Measurements from ENCODE around the gene TIMP3. TPM values are rescaled to one million over a fixed set of nuclear protein-coding genes. Genes with fewer than 3 reads are reported as not detected.

The TIMP3 gene
- total RNA-seq, 2 donors from 2014 or later: 149 to 280 TPM

DNA sequence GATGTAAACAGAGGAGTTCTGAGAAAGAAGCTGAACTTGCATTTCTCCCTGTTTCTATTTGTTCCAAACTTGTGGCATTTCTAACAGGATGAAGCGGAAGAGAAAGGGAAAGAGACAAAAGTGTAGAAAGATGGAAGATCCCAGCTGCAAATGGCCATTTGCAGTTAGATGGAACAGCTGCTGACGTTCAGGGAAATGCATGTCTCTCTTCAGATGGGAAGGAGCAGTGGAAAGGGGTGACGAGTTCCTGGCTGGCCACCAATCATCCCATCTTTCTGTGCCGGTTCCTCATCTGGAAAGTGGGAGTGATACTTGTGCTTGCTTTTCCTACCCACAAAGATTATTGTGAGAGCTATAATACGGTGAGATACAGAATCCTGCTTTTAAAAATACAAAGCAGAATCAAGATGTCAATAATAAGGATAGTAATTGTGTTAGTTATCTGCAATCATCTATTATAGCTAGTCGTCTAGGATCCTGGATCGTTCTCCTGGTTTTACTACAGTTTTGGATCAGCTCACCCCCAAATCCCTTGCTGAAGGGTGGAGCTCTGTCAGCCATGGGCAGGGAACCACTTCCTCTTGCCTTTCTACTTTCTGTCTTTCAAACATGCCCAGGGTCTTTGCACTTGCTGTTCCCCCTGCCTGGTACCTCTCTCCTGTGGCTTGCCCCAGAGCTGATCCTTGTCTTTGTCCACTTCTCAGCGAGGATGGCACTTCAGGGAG is 1.2 kb upstream of the TIMP3 start:
- H3K27me3 ChIP-seq: peaks cover 0 to 12% of the 10 kb centered on the region in 2 donors
- intact Hi-C loops (cut with DNase I): loop anchor here (10.0 kb wide), 1 partner anchor 266 kb away; no protein-coding TSS in a partner anchor
- DNase-seq (no peak), ATAC-seq (no peak)
- WGBS, 2 donors: 54 to 59% methylated on average over 8 of the region's 8 CpGs
- H3K36me3 ChIP-seq (replicated peaks in 1 of 2; ENCODE audit: insufficient read depth in 1 of 2, low read depth in 2 of 2): no peaks in the 10 kb centered on the region
- H3K4me1 ChIP-seq: peaks cover 12% of the 10 kb centered on the region
- no peaks in the 10 kb centered on the region for H3K9me3 ChIP-seq
- TF ChIP-seq, protein P1, sequence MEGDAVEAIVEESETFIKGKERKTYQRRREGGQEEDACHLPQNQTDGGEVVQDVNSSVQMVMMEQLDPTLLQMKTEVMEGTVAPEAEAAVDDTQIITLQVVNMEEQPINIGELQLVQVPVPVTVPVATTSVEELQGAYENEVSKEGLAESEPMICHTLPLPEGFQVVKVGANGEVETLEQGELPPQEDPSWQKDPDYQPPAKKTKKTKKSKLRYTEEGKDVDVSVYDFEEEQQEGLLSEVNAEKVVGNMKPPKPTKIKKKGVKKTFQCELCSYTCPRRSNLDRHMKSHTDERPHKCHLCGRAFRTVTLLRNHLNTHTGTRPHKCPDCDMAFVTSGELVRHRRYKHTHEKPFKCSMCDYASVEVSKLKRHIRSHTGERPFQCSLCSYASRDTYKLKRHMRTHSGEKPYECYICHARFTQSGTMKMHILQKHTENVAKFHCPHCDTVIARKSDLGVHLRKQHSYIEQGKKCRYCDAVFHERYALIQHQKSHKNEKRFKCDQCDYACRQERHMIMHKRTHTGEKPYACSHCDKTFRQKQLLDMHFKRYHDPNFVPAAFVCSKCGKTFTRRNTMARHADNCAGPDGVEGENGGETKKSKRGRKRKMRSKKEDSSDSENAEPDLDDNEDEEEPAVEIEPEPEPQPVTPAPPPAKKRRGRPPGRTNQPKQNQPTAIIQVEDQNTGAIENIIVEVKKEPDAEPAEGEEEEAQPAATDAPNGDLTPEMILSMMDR (IDR thresholded peaks at IDR 0.05): no peak
- TF ChIP-seq POLR2A (IDR thresholded peaks at IDR 0.05): no peak
- H3K4me3 ChIP-seq: no peak overlapping the region
- peak overlapping the region in 2 of 4 donors; percentile 16 to 46 for H3K27ac ChIP-seq

DNA sequence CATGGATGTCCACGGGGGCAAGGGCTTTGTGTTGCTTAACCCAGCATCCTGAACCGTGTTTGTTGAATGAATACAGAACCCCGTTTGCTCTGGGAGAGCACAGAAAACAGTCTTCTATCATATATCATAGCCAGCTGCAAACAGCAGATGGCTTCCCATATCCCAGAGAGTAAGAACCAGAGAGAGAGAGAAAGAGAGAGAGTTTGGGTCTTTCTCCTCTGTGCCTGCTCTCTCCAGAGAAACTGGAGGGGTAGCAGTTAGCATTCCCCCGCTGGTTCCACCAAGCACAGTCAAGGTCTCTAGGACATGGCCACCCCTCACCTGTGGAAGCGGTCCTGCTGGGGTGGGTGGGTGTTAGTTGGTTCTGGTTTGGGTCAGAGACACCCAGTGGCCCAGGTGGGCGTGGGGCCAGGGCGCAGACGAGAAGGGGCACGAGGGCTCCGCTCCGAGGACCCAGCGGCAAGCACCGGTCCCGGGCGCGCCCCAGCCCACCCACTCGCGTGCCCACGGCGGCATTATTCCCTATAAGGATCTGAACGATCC is 440 bp upstream of the TIMP3 start:
- Histone ChIP-seq H3K27me3 (peaks cover 0 to 12% of the 10 kb centered on the region in 2 donors), H3K36me3 (replicated peaks in 1 of 2; ENCODE audit: insufficient read depth in 1 of 2, low read depth in 2 of 2) (no peaks in the 10 kb centered on the region), H3K4me1 (peaks cover 12% of the 10 kb centered on the region), H3K4me3 (no peak overlapping the region), H3K27ac (peak overlapping the region in 2 of 4 donors; percentile 16 to 46), H3K9me3 (no peaks in the 10 kb centered on the region)
- DNase-seq (no peak), ATAC-seq (peak; percentile 4)
- 11 to 35% methylated on average over 5 to 21 of the region's 21 CpGs for WGBS, 2 donors
- no peak for TF ChIP-seq POLR2A (IDR thresholded peaks at IDR 0.05)
- TF ChIP-seq, protein P1 (IDR thresholded peaks at IDR 0.05): no peak
- intact Hi-C loops (cut with DNase I): loop anchor here (10.0 kb wide), 1 partner anchor 266 kb away; no protein-coding TSS in a partner anchor

DNA sequence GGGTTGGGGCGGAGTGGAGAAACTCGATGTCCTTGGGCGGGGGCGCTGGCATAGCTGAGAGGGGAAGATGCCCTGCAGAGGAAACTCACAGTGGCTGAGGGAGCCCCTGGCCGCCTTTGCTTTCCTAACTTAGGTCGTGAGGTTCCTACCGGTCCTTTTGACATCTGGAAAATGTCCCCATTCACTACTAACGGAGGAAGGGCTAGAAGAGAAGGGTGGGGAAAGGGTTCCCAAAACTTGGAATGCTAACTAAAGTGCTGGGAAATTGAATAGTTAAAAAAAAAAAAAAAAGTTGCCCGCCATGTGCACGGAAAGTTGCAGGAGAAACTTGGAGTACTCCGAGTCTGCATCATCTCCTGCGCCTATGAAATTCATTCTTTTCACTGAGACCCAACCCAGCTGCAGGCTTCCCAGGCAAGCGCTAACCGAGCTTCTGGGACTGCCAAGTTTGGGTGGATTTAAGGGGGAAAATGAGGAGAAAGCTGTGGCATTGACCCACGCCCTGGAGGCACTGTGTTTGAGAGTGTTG is 796 bp downstream of the TIMP3 start:
- peaks cover 12% of the 10 kb centered on the region for H3K4me1 ChIP-seq
- H3K27ac ChIP-seq: peak overlapping the region in 3 of 4 donors; percentile 18 to 49 (median 45)
- no peaks in the 10 kb centered on the region for H3K9me3 ChIP-seq
- intact Hi-C loops (cut with DNase I): loop anchor here (10.0 kb wide), 1 partner anchor 268 kb away; no protein-coding TSS in a partner anchor
- no peak for ATAC-seq
- 6 to 7% methylated on average over 14 to 15 of the region's 15 CpGs for WGBS, 2 donors
- H3K4me3 ChIP-seq: no peak overlapping the region
- no peak for DNase-seq
- H3K27me3 ChIP-seq: peaks cover 0 to 12% of the 10 kb centered on the region in 2 donors
- no peak for TF ChIP-seq POLR2A (IDR thresholded peaks at IDR 0.05)
- H3K36me3 ChIP-seq (replicated peaks in 1 of 2; ENCODE audit: insufficient read depth in 1 of 2, low read depth in 2 of 2): no peaks in the 10 kb centered on the region

DNA sequence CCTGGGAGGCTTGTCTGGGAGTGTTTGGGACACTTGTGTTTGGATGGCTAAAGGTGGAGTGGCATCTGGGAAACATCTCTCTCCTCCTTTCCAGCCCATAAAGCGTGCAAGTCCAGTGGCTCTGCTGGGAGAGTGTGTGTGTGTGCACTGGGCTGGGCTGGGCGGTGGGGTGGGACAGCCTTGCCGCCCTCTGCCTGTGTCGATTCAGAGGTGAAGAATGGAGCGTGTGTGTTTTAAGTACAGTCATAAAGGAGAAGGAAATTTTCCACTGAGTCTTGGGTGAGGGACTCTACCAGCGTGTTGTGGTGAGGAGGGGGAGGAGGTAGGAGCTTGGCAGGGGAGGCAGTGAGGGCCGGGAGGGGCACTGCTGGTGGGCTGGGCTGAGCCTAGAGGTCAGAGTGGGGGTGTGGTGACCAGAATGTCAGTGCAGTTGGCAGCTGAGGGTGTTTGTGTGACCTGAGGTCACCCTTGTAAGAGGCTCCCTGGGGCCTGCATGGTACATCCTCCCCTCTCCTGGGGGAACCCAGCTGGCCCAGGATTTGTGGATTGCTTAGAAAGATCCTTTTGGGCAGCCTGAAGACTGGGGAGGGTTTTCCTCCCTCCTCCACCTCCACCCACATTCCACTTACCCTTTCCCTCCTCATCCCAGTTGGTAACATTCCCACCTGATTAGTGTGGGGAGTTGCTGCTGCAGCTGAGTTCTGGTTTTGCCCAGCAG is 1.7 kb downstream of the TIMP3 start:
- H3K4me1 ChIP-seq: peaks cover 12% of the 10 kb centered on the region
- peaks cover 0 to 12% of the 10 kb centered on the region in 2 donors for H3K27me3 ChIP-seq
- no peaks in the 10 kb centered on the region for H3K36me3 ChIP-seq (replicated peaks in 1 of 2; ENCODE audit: insufficient read depth in 1 of 2, low read depth in 2 of 2)
- no peak for TF ChIP-seq POLR2A (IDR thresholded peaks at IDR 0.05)
- TF ChIP-seq, protein P1 (IDR thresholded peaks at IDR 0.05): no peak
- no peaks in the 10 kb centered on the region for H3K9me3 ChIP-seq
- 35 to 48% methylated on average over 7 of the region's 7 CpGs for WGBS, 2 donors
- ATAC-seq (no peak), DNase-seq (no peak)
- intact Hi-C loops (cut with DNase I): loop anchor here (10.0 kb wide), 1 partner anchor 268 kb away; no protein-coding TSS in a partner anchor
- H3K4me3 ChIP-seq: no peak overlapping the region
- H3K27ac ChIP-seq: peak overlapping the region in 2 of 4 donors; percentile 36 to 45

Measured in body of pancreas (tissue), 4 donors.